Suprapubic skin (tissue), 4 donors: ENCODE measurements around the gene OR13H1.

Experiments used
- CTCF ChIP-seq, 2 donors: fragments of 200-600 bp in 1 of 2; fragments of 450-650 bp in 1 of 2; sonication (generic) in 1 of 2; IDR thresholded peaks; one replicate each; pipeline ENCODE4 v1.5.1; 2016 to 2019; ENCODE audit warnings: antibody characterized with exemption in 2 of 2, mild to moderate bottlenecking in 1 of 2, moderate library complexity in 1 of 2
- POLR2A ChIP-seq, 2 donors: fragments of 450-650 bp; IDR thresholded peaks; one replicate each; pipeline ENCODE4 v1.6.1; 2017; ENCODE audit warnings: antibody characterized with exemption in 2 of 2, mild to moderate bottlenecking in 2 of 2, moderate library complexity in 2 of 2
- POLR2AphosphoS5 ChIP-seq, 3 donors: sonication (generic); formaldehyde crosslinking; IDR thresholded peaks; one replicate each; pipeline ENCODE4 v1.6.1; 2017; ENCODE audit warnings: antibody characterized with exemption in 3 of 3

GRCh38 chrX:131564553-131565229 lies 20.8 kb downstream of the OR13H1 start:
- TF ChIP-seq POLR2AphosphoS5 (IDR thresholded peaks at IDR 0.05): no peak
- no peak for TF ChIP-seq CTCF (IDR thresholded peaks at IDR 0.05)
- no peak for TF ChIP-seq POLR2A (IDR thresholded peaks at IDR 0.05)
